Tibial nerve (tissue), 4 donors: ENCODE measurements around the gene GPATCH2. TPM values are rescaled to one million over a fixed set of nuclear protein-coding genes. Genes with fewer than 3 reads are reported as not detected.

Experiments used
- DNase-seq, 2 donors: peaks; one replicate each; pipeline ENCODE4 v3.0.0-alpha.2; 2019; ENCODE audit warnings: low spot score in 2 of 2
- H3K27ac ChIP-seq, 4 donors: fragments of 200-600 bp; sonication (generic) in 3 of 4; one replicate each; pipeline ENCODE4 v1.5.1; 2017 to 2019; ENCODE audit warnings: mild to moderate bottlenecking in 1 of 4
- H3K27me3 ChIP-seq, 2 donors: fragments of 200-600 bp; sonication (generic) in 1 of 2; one replicate each; pipeline versions ENCODE4 v1.5.1 to v1.6.0; 2017 to 2019
- H3K36me3 ChIP-seq, 3 donors: fragments of 200-600 bp; sonication (generic); one replicate each; pipeline ENCODE4 v1.5.1; 2018 to 2019
- H3K4me1 ChIP-seq, 4 donors: fragments of 200-600 bp; sonication (generic) in 3 of 4; one replicate each; pipeline ENCODE4 v1.5.1; 2017 to 2019
- H3K4me3 ChIP-seq, 4 donors: fragments of 200-600 bp; sonication (generic) in 3 of 4; one replicate each; pipeline ENCODE4 v1.5.1; 2017 to 2019; ENCODE audit warnings: mild to moderate bottlenecking in 1 of 4, moderate library complexity in 1 of 4
- H3K9me3 ChIP-seq, 4 donors: fragments of 200-600 bp; sonication (generic) in 3 of 4; one replicate each; pipeline ENCODE4 v1.5.1; 2017 to 2019
- CTCF ChIP-seq, 5 experiments: fragments of 200-600 bp in 3 of 5; fragments of 450-650 bp in 2 of 5; sonication (generic) in 3 of 5; IDR thresholded peaks; one replicate each; pipeline ENCODE4 v1.5.1; 2016 to 2019; ENCODE audit warnings: antibody characterized with exemption in 5 of 5, mild to moderate bottlenecking in 3 of 5, moderate library complexity in 2 of 5
- EP300 ChIP-seq, 2 donors: sonication (generic); formaldehyde crosslinking; IDR thresholded peaks; one replicate each; pipeline ENCODE4 v1.6.1; 2017; ENCODE audit warnings: antibody characterized with exemption in 2 of 2, mild to moderate bottlenecking in 1 of 2
- POLR2A ChIP-seq, 2 donors: fragments of 450-650 bp; IDR thresholded peaks; one replicate each; pipeline ENCODE4 v1.6.1; 2017; ENCODE audit warnings: antibody characterized with exemption in 2 of 2, mild to moderate bottlenecking in 2 of 2, moderate library complexity in 2 of 2
- WGBS, 2 donors: methylation state at CpG; one replicate each; pipeline ENCODE4 v1.1.5; 2018; 5-methylcytosine and 5-hydroxymethylcytosine counted together
- total RNA-seq, 4 donors: library from RNA; depleted of rRNA; stranded (reverse); fragments of >200 nt; gene quantifications; one replicate each; pipeline ENCODE4 v1.1.0, GENCODE V29; 2016

GPATCH2 gene
- total RNA-seq, 4 donors from 2014 or later: 12.5 to 21.0 (median 18.9) TPM

- peak in 1 of 5 experiments; percentile 12 for TF ChIP-seq CTCF (IDR thresholded peaks at IDR 0.05)
- TF ChIP-seq POLR2A (IDR thresholded peaks at IDR 0.05): no peak
- TF ChIP-seq EP300 (IDR thresholded peaks at IDR 0.05): no peak
- WGBS, 2 donors: 60 to 65% methylated on average over 5 of the region's 5 CpGs
- no peaks in the 10 kb centered on the region for H3K36me3 ChIP-seq
- no peaks in the 10 kb centered on the region for H3K9me3 ChIP-seq
- H3K27ac ChIP-seq: no peak overlapping the region
- H3K4me3 ChIP-seq: no peak overlapping the region
- no peaks in the 10 kb centered on the region for H3K4me1 ChIP-seq
- H3K27me3 ChIP-seq: no peaks in the 10 kb centered on the region
- DNase-seq: no peak
These were observed 29.6 kb upstream of the GPATCH2 start for GRCh38 chr1:217660353-217661062.

GRCh38 chr1:217650674-217651073 is 19.8 kb upstream of the GPATCH2 start:
- no peak overlapping the region for H3K4me3 ChIP-seq
- DNase-seq: no peak
- no peak for TF ChIP-seq CTCF (IDR thresholded peaks at IDR 0.05)
- TF ChIP-seq EP300 (IDR thresholded peaks at IDR 0.05): no peak
- TF ChIP-seq POLR2A (IDR thresholded peaks at IDR 0.05): no peak
- H3K27ac ChIP-seq: no peak overlapping the region
- 92 to 97% methylated on average over 4 of the region's 4 CpGs for WGBS, 2 donors
- peaks cover 0 to 5% (median 0%) of the 10 kb centered on the region in 3 donors for H3K36me3 ChIP-seq
- no peaks in the 10 kb centered on the region for H3K4me1 ChIP-seq
- no peaks in the 10 kb centered on the region for H3K27me3 ChIP-seq
- no peaks in the 10 kb centered on the region for H3K9me3 ChIP-seq

GRCh38 chr1:217647791-217648190 is 16.9 kb upstream of the GPATCH2 start:
- Histone ChIP-seq H3K4me1 (no peaks in the 10 kb centered on the region), H3K27me3 (no peaks in the 10 kb centered on the region), H3K27ac (no peak overlapping the region), H3K9me3 (no peaks in the 10 kb centered on the region), H3K36me3 (peaks cover 0 to 5% (median 0%) of the 10 kb centered on the region in 3 donors), H3K4me3 (no peak overlapping the region)
- WGBS, 2 donors: 88 to 92% methylated on average over 13 of the region's 13 CpGs
- TF ChIP-seq POLR2A (IDR thresholded peaks at IDR 0.05) (no peak), EP300 (IDR thresholded peaks at IDR 0.05) (no peak), CTCF (IDR thresholded peaks at IDR 0.05) (no peak)
- no peak for DNase-seq

GRCh38 chr1:217642455-217642854 is 11.6 kb upstream of the GPATCH2 start:
- Histone ChIP-seq H3K27ac (no peak overlapping the region), H3K27me3 (no peaks in the 10 kb centered on the region), H3K4me3 (no peak overlapping the region), H3K4me1 (no peaks in the 10 kb centered on the region), H3K9me3 (no peaks in the 10 kb centered on the region), H3K36me3 (no peaks in the 10 kb centered on the region)
- WGBS, 2 donors: 64 to 66% methylated on average over 6 of the region's 6 CpGs
- DNase-seq: no peak
- TF ChIP-seq EP300 (IDR thresholded peaks at IDR 0.05) (no peak), CTCF (IDR thresholded peaks at IDR 0.05) (no peak)

- H3K4me1 ChIP-seq: peaks cover 0 to 46% (median 12%) of the 10 kb centered on the region in 4 donors
- H3K27ac ChIP-seq: no peak overlapping the region
- H3K9me3 ChIP-seq: no peaks in the 10 kb centered on the region
- no peak for TF ChIP-seq EP300 (IDR thresholded peaks at IDR 0.05)
- TF ChIP-seq POLR2A (IDR thresholded peaks at IDR 0.05): no peak
- TF ChIP-seq CTCF (IDR thresholded peaks at IDR 0.05): no peak
- WGBS, 2 donors: 35 to 52% methylated on average over 3 of the region's 3 CpGs
- H3K27me3 ChIP-seq: no peaks in the 10 kb centered on the region
- no peaks in the 10 kb centered on the region for H3K36me3 ChIP-seq
- DNase-seq: no peak
- H3K4me3 ChIP-seq: no peak overlapping the region
These were observed 3.5 kb downstream of the GPATCH2 start for GRCh38 chr1:217627431-217627830.
